Activated naive CD8-positive, alpha-beta T cell treated with anti-CD3 and anti-CD28 coated beads, Interleukin-2, amount 10 ng/mL, durations not matched to agents 7 days and 5 days (primary cell): ENCODE results near the gene COMMD3. TPM values are rescaled to one million over a fixed set of nuclear protein-coding genes. Genes with fewer than 3 reads are reported as not detected.

Experiments used
- ATAC-seq: fragments of 150-1000 bp; cut with Tn5 transposase; one replicate; pipeline ENCODE4 v1.10.0; 2021; ENCODE audit warnings: low read depth, moderate library complexity
- POLR2A ChIA-PET: fragments of 350-600 bp; sonication (Branson Sonifier 250); formaldehyde crosslinking; loops from one replicate; lab custom pipeline; 2021; ENCODE audit warnings: antibody characterized with exemption; lab: Charles Lee
- DNase-seq: peaks from one replicate; pipeline ENCODE4 v3.0.0; 2021
- H3K27ac Mint-ChIP-seq: one replicate; pipeline ENCODE4 v1.8.0; 2022; ENCODE audit warnings: mild to moderate bottlenecking, mixed read lengths
- H3K27me3 Mint-ChIP-seq: one replicate; pipeline ENCODE4 v1.8.0; 2022; ENCODE audit warnings: mild to moderate bottlenecking, moderate library complexity, mixed read lengths
- H3K36me3 Mint-ChIP-seq: one replicate; pipeline ENCODE4 v1.8.0; 2021; ENCODE audit warnings: mild to moderate bottlenecking, mixed read lengths
- H3K4me1 Mint-ChIP-seq: one replicate; pipeline ENCODE4 v1.8.0; 2021; ENCODE audit warnings: mixed read lengths
- H3K4me3 Mint-ChIP-seq: one replicate; pipeline ENCODE4 v1.8.0; 2022; ENCODE audit warnings: mild to moderate bottlenecking, moderate library complexity, mixed read lengths
- H3K9me3 Mint-ChIP-seq: one replicate; pipeline ENCODE4 v1.8.0; 2021; ENCODE audit warnings: mixed read lengths
- total RNA-seq, 2 experiments: library from RNA; stranded (reverse); gene quantifications; one replicate each; pipeline ENCODE4 v1.2.3, GENCODE V29; 2021

The COMMD3 gene
- total RNA-seq, 2 experiments from 2014 or later, result 55.3 to 61.4 TPM

GRCh38 chr10:22366771-22367170 lies 50.6 kb downstream of the COMMD3 start:
- H3K9me3 Mint-ChIP-seq, result no peaks in the 10 kb centered on the region
- ATAC-seq, result no peak
- peak overlapping the region; percentile 54 for H3K27ac Mint-ChIP-seq
- POLR2A ChIA-PET, result interaction anchor here (0.7 kb wide), 2 partner anchors 12 to 26 kb away, joined by 3 to 5 read pairs; no protein-coding TSS in a partner anchor
- peak overlapping the region; percentile 41 for H3K4me3 Mint-ChIP-seq
- peaks cover 2% of the 10 kb centered on the region for H3K27me3 Mint-ChIP-seq
- H3K36me3 Mint-ChIP-seq, result peaks cover 11% of the 10 kb centered on the region
- peaks cover 24% of the 10 kb centered on the region for H3K4me1 Mint-ChIP-seq
- DNase-seq, result no peak

GRCh38 chr10:22367471-22367870 lies 51.3 kb downstream of the COMMD3 start:
- H3K36me3 Mint-ChIP-seq, result peaks cover 11% of the 10 kb centered on the region
- no peaks in the 10 kb centered on the region for H3K9me3 Mint-ChIP-seq
- peak overlapping the region; percentile 63 for H3K4me3 Mint-ChIP-seq
- POLR2A ChIA-PET, result interaction anchor here (0.7 kb wide), 1 partner anchor 13 kb away, joined by 3 read pairs; no protein-coding TSS in a partner anchor
- peak; percentile 44 for ATAC-seq
- H3K27ac Mint-ChIP-seq, result peak overlapping the region; percentile 80
- peaks cover 24% of the 10 kb centered on the region for H3K4me1 Mint-ChIP-seq
- H3K27me3 Mint-ChIP-seq, result peaks cover 3% of the 10 kb centered on the region
- no peak for DNase-seq

- ATAC-seq (no peak), DNase-seq (no peak)
- Mint-ChIP-seq H3K4me3 (no peak overlapping the region), H3K27me3 (peaks cover 6% of the 10 kb centered on the region), H3K27ac (no peak overlapping the region), H3K9me3 (no peaks in the 10 kb centered on the region), H3K36me3 (peaks cover 11% of the 10 kb centered on the region), H3K4me1 (peaks cover 24% of the 10 kb centered on the region)
- POLR2A ChIA-PET, result interaction anchor here (0.9 kb wide), 1 partner anchor 68 kb away, joined by 5 read pairs; no protein-coding TSS in a partner anchor
Measured at GRCh38 chr10:22368402-22368801, 52.2 kb downstream of the COMMD3 start.

- Mint-ChIP-seq H3K27ac (no peak overlapping the region), H3K9me3 (no peaks in the 10 kb centered on the region)
- ATAC-seq, result no peak
Measured at GRCh38 chr10:22368981-22369380, 52.8 kb downstream of the COMMD3 start.

GRCh38 chr10:22369434-22370072 lies 53.4 kb downstream of the COMMD3 start:
- POLR2A ChIA-PET, result interaction anchor here (1.5 to 1.8 kb wide), 2 partner anchors 29 to 67 kb away, joined by 5 to 7 read pairs; no protein-coding TSS in a partner anchor

More at GRCh38 chr10:22368981-22369380, 52.8 kb downstream of the COMMD3 start:
- Mint-ChIP-seq H3K4me1 (peaks cover 24% of the 10 kb centered on the region), H3K36me3 (peaks cover 11% of the 10 kb centered on the region), H3K27me3 (peaks cover 6% of the 10 kb centered on the region), H3K4me3 (no peak overlapping the region)
- POLR2A ChIA-PET, result interaction anchor here (0.9 kb wide), 1 partner anchor 68 kb away, joined by 5 read pairs; no protein-coding TSS in a partner anchor
- no peak for DNase-seq

More at GRCh38 chr10:22369434-22370072, 53.4 kb downstream of the COMMD3 start:
- DNase-seq (no peak), ATAC-seq (no peak)
- H3K27ac Mint-ChIP-seq, result no peak overlapping the region
- H3K9me3 Mint-ChIP-seq, result no peaks in the 10 kb centered on the region
- H3K36me3 Mint-ChIP-seq, result peaks cover 11% of the 10 kb centered on the region
- H3K4me1 Mint-ChIP-seq, result peaks cover 24% of the 10 kb centered on the region
- H3K4me3 Mint-ChIP-seq, result no peak overlapping the region
- H3K27me3 Mint-ChIP-seq, result peaks cover 6% of the 10 kb centered on the region

Other genes with a start within 250 kb of the COMMD3 start
- not detected for gene EBLN1, start 98.4 kb upstream of the COMMD3 start, total RNA-seq
- 10 to 100 TPM; 40.0 to 44.5 TPM for gene BMI1, start 4.7 kb downstream of the COMMD3 start, total RNA-seq
- gene SPAG6, start 29.1 kb downstream of the COMMD3 start, total RNA-seq, result under 1 TPM; 0.67 to 0.77 TPM